HG03457 (cell line): Measurements from ENCODE around the gene GDPD4.

ENCODE experiments used
- ATAC-seq: cut with Tn5 transposase; IDR thresholded peaks from one replicate; pipeline ENCODE4 v1.9.1; 2021; ENCODE audit warnings: moderate number of reproducible peaks; ENCODE audit not compliant: unreplicated experiment

The GDPD4 gene

GRCh38 chr11:77299528-77299993 lies 1.9 kb downstream of the GDPD4 start:
- no peak for ATAC-seq

- ATAC-seq: no peak
Measured at GRCh38 chr11:77294040-77294439, 7.4 kb downstream of the GDPD4 start.

GRCh38 chr11:77289737-77290136 lies 11.7 kb downstream of the GDPD4 start:
- ATAC-seq: no peak

- no peak for ATAC-seq
Measured at GRCh38 chr11:77287615-77288273, 13.7 kb downstream of the GDPD4 start.

- ATAC-seq: no peak
Measured at GRCh38 chr11:77287136-77287535, 14.3 kb downstream of the GDPD4 start.

- no peak for ATAC-seq
Measured at GRCh38 chr11:77284476-77285468, 16.7 kb downstream of the GDPD4 start.

GRCh38 chr11:77283101-77283500 lies 18.4 kb downstream of the GDPD4 start:
- no peak for ATAC-seq

GRCh38 chr11:77278595-77279506 lies 22.6 kb downstream of the GDPD4 start:
- no peak for ATAC-seq

- no peak for ATAC-seq
Measured at GRCh38 chr11:77276271-77276670, 25.2 kb downstream of the GDPD4 start.

- ATAC-seq: no peak
Measured at GRCh38 chr11:77270921-77271320, 30.6 kb downstream of the GDPD4 start.

- no peak for ATAC-seq
Measured at GRCh38 chr11:77269484-77270123, 31.9 kb downstream of the GDPD4 start.

GRCh38 chr11:77267962-77268361 lies 33.5 kb downstream of the GDPD4 start:
- ATAC-seq: no peak

- ATAC-seq: no peak
Measured at GRCh38 chr11:77266766-77267165, 34.7 kb downstream of the GDPD4 start.

- no peak for ATAC-seq
Measured at GRCh38 chr11:77262803-77263202, 38.7 kb downstream of the GDPD4 start.

GRCh38 chr11:77259641-77260040 lies 41.8 kb downstream of the GDPD4 start:
- no peak for ATAC-seq

- no peak for ATAC-seq
Measured at GRCh38 chr11:77253690-77254089, 47.8 kb downstream of the GDPD4 start.

- ATAC-seq: no peak
Measured at GRCh38 chr11:77252555-77253270, 48.8 kb downstream of the GDPD4 start.

- ATAC-seq: no peak
Measured at GRCh38 chr11:77250881-77251640, 50.4 kb downstream of the GDPD4 start.

GRCh38 chr11:77249427-77249826 lies 52.1 kb downstream of the GDPD4 start:
- no peak for ATAC-seq
